Prostate gland (tissue), 2 donors: Measurements from ENCODE around the gene DCST2. TPM values are rescaled to one million over a fixed set of nuclear protein-coding genes. Genes with fewer than 3 reads are reported as not detected.

ENCODE experiments used
- DNase-seq: peaks from one replicate; pipeline ENCODE4 v3.0.0-alpha.2; 2019; ENCODE audit warnings: low spot score
- H3K27ac ChIP-seq, 2 donors: fragments of 200-600 bp; sonication (generic); 2 replicates each; pipeline ENCODE4 v1.5.1; 2017 to 2019
- H3K27me3 ChIP-seq: fragments of 200-600 bp; sonication (generic); replicated peaks from 2 replicates; pipeline ENCODE4 v1.5.1; 2019; ENCODE audit not compliant: insufficient read depth
- H3K36me3 ChIP-seq, 2 donors: fragments of 200-600 bp; sonication (generic); 1 replicate in 1 of 2; 2 replicates in 1 of 2; pipeline versions ENCODE4 v1.5.1 to v1.8.1; 2017 to 2019
- H3K4me1 ChIP-seq: fragments of 200-600 bp; sonication (generic); replicated peaks from 2 replicates; pipeline ENCODE4 v1.5.1; 2019
- H3K4me3 ChIP-seq, 2 donors: fragments of 200-600 bp; sonication (generic); 2 replicates each; pipeline ENCODE4 v1.5.1; 2017 to 2019
- H3K9me3 ChIP-seq: fragments of 200-600 bp; sonication (generic); 2 replicates; pipeline ENCODE4 v1.5.1; 2017
- CTCF ChIP-seq, 4 experiments: fragments of 200-600 bp in 2 of 4; fragments of 450-650 bp in 2 of 4; sonication (generic) in 2 of 4; IDR thresholded peaks; 1 replicate in 3 of 4; 2 replicates in 1 of 4; pipeline ENCODE4 v1.5.1; 2016 to 2019; ENCODE audit warnings: antibody characterized with exemption in 4 of 4, mild to moderate bottlenecking in 2 of 4, moderate library complexity in 2 of 4
- POLR2A ChIP-seq: fragments of 450-650 bp; IDR thresholded peaks from one replicate; pipeline ENCODE4 v1.6.1; 2016; ENCODE audit warnings: antibody characterized with exemption, mild to moderate bottlenecking
- POLR2AphosphoS5 ChIP-seq: sonication (generic); formaldehyde crosslinking; IDR thresholded peaks from one replicate; pipeline ENCODE4 v1.6.1; 2017; ENCODE audit warnings: antibody characterized with exemption
- WGBS: methylation state at CpG from one replicate; pipeline ENCODE4 v1.1.5; 2018; 5-methylcytosine and 5-hydroxymethylcytosine counted together
- intact Hi-C: fragments of 100-400 bp; cut with DNase I; formaldehyde crosslinking; loops from one replicate; pipeline ENCODE4 v1.14.2; 2022
- total RNA-seq, 2 donors: library from RNA; depleted of rRNA; stranded (reverse); fragments of >200 nt; gene quantifications; one replicate each; pipeline ENCODE4 v1.1.0, GENCODE V29; 2016

The DCST2 gene
- total RNA-seq, 2 donors from 2014 or later: 2.3 to 5.3 TPM

- H3K4me3 ChIP-seq: peak overlapping the region; percentile 21 to 26
- DNase-seq: peak; percentile 84
- peak overlapping the region; percentile 80 to 87 for H3K27ac ChIP-seq
- H3K4me1 ChIP-seq: peaks cover 18% of the 10 kb centered on the region
- TF ChIP-seq POLR2AphosphoS5 (peak; percentile 93), CTCF (IDR thresholded peaks at IDR 0.05) (peak; percentile 94 to 100 (median 100)), POLR2A (peak; percentile 62)
- intact Hi-C loops: loop anchor here (1.0 kb wide), 1 partner anchor 55 kb away; no protein-coding TSS in a partner anchor
- H3K9me3 ChIP-seq: no peaks in the 10 kb centered on the region
- no peaks in the 10 kb centered on the region for H3K27me3 ChIP-seq
- H3K36me3 ChIP-seq: peaks cover 7 to 14% of the 10 kb centered on the region in 2 donors
- WGBS: 4% methylated on average over 49 of the region's 49 CpGs
Observed at GRCh38 chr1:155017041-155017945, 16.3 kb downstream of the DCST2 start.

DNA sequence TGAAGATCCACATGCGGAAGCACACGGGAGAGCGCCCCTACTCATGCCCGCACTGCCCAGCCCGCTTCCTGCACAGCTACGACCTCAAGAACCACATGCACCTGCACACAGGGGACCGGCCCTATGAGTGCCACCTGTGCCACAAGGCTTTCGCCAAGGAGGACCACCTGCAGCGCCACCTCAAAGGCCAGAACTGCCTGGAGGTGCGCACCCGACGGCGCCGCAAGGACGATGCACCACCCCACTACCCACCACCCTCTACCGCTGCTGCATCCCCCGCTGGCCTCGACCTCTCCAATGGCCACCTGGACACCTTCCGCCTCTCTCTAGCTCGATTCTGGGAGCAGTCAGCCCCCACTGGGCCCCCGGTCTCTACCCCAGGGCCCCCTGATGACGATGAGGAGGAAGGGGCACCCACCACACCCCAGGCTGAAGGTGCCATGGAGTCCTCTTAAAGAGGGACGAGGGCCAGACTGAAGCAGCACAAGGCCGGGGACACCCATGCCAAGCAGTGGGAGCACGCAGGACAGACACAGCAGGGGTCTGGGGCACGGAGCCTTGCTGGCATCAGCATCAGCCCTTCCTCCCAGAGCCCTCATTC is 17.2 kb downstream of the DCST2 start:
- peaks cover 7 to 14% of the 10 kb centered on the region in 2 donors for H3K36me3 ChIP-seq
- no peaks in the 10 kb centered on the region for H3K27me3 ChIP-seq
- H3K9me3 ChIP-seq: no peaks in the 10 kb centered on the region
- WGBS: 81% methylated on average over 22 of the region's 26 CpGs
- no peak overlapping the region for H3K4me3 ChIP-seq
- no peak for DNase-seq
- TF ChIP-seq POLR2AphosphoS5 (no peak), CTCF (IDR thresholded peaks at IDR 0.05) (no peak), POLR2A (no peak)
- peaks cover 24% of the 10 kb centered on the region for H3K4me1 ChIP-seq
- intact Hi-C loops: no loop called here
- peak overlapping the region; percentile 80 to 87 for H3K27ac ChIP-seq

DNA sequence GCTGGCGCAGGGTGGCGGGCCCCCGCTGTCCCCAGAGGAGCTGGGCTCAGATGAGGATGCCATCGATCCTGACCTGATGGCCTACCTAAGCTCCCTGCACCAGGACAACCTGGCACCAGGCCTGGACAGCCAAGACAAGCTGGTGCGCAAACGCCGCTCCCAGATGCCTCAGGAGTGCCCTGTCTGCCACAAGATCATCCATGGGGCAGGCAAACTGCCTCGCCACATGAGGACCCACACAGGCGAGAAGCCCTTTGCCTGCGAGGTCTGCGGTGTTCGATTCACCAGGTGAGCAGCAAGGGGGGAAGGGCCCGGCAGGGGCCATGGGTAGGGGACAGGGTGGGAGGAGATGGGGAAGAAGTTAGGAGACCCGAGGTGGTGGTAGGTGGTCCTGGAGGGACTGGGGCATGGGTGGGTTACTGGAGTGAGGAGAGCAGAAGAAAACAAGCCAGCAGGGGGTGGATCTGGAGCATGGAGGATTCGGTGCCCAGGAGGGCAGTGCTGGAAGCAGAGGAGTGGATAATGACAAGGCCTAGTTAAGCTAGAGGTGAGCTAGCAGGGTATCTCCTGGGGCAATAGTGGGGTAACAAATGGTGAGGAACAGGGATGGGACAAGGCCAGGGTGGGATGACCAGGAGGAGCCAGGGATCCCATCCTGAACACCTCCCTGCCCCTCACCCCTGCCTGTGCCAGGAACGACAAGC is 17.9 kb downstream of the DCST2 start:
- no peak for DNase-seq
- intact Hi-C loops: no loop called here

More for the DNA sequence above, 17.9 kb downstream of the DCST2 start:
- Histone ChIP-seq H3K27me3 (no peaks in the 10 kb centered on the region), H3K27ac (peak overlapping the region in 1 of 2 donors; percentile 80), H3K9me3 (no peaks in the 10 kb centered on the region), H3K4me3 (no peak overlapping the region), H3K36me3 (peaks cover 7 to 14% of the 10 kb centered on the region in 2 donors), H3K4me1 (peaks cover 29% of the 10 kb centered on the region)
- no peak for TF ChIP-seq CTCF (IDR thresholded peaks at IDR 0.05)
- TF ChIP-seq POLR2A: no peak
- TF ChIP-seq POLR2AphosphoS5: no peak
- 77% methylated on average over 16 of the region's 16 CpGs for WGBS
